Thyroid gland (tissue), 4 donors: ENCODE measurements around the gene TTYH1.

Source experiments
- POLR2A ChIP-seq, 2 donors: fragments of 450-650 bp; IDR thresholded peaks; one replicate each; pipeline ENCODE4 v1.6.1; 2017; ENCODE audit warnings: antibody characterized with exemption in 2 of 2, mild to moderate bottlenecking in 2 of 2, moderate library complexity in 1 of 2
- TF ChIP-seq, protein P1 (sequence below), 6 experiments: fragments of 200-600 bp in 3 of 6; fragments of 450-650 bp in 3 of 6; sonication (generic) in 3 of 6; IDR thresholded peaks; one replicate each; pipeline ENCODE4 v1.5.1; 2016 to 2019; ENCODE audit warnings: antibody characterized with exemption in 6 of 6, mild to moderate bottlenecking in 2 of 6, inconsistent platforms in 1 of 6, moderate library complexity in 1 of 6

DNA sequence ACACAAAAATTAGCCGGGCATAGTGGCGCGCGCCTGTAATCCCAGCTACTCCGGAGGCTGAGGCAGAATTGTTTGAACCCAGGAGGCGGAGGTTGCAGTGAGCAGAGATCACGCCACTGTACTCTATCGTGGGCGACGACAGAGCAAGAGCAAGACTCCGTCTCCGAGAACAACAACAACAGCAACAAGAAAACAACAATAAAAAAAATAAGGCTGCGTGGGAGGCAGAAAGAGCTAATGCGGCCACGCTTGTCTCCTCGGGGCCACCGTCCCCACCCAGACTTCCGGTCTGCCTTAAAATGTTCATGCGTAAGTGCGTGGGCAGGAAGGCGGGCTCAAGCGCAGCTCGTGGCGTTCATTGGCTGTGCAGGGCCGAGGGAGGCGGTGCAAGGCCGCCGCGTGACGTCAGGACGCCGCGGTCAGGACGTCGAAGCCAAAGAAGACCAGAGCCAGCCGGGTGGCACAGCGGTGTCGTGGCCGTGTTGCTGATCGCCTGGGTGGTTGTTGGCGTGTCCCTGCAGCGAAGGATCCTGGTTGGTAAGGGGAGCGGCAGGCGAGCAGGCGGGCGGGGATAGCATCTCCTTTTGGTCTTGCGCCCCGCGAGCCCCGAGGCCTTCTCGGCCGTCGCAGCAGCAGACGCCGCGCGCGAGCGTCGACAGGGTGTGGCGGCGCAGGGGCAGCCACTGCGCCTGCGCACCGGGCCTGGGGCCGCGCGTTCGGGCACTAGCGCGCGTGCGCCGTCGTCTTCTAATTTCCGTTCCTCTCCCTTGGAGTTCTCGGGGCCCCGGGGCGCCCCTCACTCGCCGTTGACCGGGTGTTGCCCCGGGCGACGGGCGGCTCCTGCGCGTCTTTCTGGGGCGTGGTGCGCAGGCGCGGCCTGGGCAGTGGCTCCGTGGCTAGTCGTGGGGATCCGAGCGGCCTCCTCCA is 33.8 kb downstream of the TTYH1 start, which contains the start of gene LENG8:
- TF ChIP-seq, protein P1, sequence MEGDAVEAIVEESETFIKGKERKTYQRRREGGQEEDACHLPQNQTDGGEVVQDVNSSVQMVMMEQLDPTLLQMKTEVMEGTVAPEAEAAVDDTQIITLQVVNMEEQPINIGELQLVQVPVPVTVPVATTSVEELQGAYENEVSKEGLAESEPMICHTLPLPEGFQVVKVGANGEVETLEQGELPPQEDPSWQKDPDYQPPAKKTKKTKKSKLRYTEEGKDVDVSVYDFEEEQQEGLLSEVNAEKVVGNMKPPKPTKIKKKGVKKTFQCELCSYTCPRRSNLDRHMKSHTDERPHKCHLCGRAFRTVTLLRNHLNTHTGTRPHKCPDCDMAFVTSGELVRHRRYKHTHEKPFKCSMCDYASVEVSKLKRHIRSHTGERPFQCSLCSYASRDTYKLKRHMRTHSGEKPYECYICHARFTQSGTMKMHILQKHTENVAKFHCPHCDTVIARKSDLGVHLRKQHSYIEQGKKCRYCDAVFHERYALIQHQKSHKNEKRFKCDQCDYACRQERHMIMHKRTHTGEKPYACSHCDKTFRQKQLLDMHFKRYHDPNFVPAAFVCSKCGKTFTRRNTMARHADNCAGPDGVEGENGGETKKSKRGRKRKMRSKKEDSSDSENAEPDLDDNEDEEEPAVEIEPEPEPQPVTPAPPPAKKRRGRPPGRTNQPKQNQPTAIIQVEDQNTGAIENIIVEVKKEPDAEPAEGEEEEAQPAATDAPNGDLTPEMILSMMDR (IDR thresholded peaks at IDR 0.05): peak in 2 of 6 experiments; percentile 12 to 13
- TF ChIP-seq POLR2A (IDR thresholded peaks at IDR 0.05): peak; percentile 81 to 94
